ELF-1 (cell line): ENCODE data around the gene SMIM5.

Experiments used
- DNase-seq: peaks from one replicate; pipeline ENCODE4 v3.0.0-alpha.2; 2016; ENCODE audit warnings: low read depth, low spot score

The SMIM5 gene

DNA sequence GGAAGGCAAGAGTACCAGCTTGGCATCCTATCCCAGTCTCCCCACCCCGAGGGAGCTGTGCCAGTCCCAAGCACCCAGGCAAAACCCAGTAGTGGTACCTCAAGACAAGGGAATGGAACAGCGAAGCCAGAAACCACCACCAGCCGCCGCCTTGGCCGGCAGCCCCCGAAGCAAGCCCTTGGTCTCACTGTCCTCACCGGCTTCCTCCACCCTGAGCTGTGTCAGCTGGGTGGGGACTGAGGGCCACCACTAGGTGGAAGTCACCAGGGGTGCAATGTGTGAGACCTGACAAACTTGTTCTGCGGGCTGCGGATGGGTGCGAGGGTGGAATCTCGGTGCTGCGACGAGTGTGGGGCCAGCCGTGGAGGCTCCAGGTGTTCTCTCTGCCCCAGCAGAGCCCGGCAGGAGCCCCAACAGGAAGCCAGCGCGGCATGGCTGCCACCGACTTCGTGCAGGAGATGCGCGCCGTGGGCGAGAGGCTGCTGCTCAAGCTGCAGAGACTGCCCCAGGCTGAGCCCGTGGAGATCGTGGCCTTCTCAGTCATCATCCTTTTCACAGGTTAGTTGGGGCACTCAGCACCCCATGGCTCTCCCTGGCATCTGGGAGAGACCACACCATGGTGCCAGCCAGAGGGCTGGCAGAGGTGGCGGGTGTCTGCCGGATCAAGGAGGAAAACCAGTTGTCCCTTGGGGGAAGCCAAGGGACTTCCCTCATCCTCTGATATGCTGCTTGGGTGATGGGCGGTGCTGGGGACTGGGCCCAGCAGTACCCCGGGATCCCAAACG is 6.7 kb downstream of the SMIM5 start:
- DNase-seq, result peak; percentile 27

GRCh38 chr17:75640556-75641119 is 7.4 kb downstream of the SMIM5 start:
- DNase-seq, result no peak

- no peak for DNase-seq
Observed at GRCh38 chr17:75641343-75641742, 8.1 kb downstream of the SMIM5 start.

- no peak for DNase-seq
Observed at GRCh38 chr17:75642182-75642783, 9.0 kb downstream of the SMIM5 start.

DNA sequence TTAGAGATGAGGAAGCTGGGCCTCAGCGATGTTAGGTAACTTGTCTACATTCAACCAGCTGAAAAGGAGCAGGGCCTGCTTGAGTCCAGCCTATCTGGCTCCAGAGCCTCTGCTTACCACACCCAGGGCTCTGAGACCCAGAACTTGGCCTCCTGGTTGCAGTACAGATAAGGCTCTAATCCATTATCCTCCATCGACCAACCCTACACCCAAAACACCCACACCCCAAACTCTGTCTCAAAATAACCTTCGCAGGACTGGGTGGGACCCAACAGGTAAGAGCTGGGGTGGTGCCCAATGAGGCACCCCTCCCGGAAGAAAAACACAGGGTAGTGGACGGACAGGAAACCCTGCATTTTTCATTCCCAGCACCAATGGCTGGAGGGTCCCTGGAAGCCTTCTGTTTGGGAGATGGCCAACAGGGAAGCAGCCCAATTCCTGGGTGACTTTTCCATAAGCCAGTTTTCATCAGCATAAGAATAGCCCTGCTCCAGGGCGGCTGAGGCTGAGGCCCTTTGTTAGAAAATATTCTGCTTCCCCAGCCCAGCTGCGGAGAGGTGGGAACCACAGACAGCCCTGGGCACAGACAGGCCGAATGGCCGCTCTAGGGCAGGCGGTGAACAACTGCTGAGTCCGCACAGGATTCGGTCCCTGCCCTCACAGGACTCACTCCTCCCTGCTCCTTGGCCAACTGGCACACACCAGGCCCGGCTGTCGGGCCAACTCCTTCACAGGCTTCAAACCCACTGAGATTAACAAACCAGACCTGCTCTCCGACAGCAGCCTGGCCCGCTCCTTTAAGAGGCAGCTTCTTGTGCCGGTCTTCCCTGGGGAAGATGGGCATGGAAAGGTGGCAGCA is 9.8 kb downstream of the SMIM5 start:
- peak; percentile 88 for DNase-seq

DNA sequence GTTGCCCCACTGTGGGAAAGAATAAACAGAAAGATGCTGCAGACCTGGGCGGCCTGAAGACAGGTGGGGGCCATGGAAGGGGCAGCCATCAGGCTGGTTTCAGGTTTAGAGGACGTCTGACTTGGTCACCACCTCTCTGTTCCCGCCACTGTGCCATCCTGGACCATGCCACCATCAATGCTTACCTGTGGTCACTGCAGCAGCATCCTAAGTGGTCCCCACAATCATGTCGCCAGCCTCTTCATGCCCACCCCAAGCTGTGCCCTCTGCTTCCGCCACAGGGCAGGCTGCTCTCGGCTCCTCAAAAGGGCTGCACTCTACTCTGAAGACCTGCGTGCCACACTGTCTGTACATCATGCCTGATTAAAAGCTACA is 10.4 kb downstream of the SMIM5 start:
- no peak for DNase-seq

- DNase-seq, result peak; percentile 72
Observed at GRCh38 chr17:75645501-75645888, 12.3 kb downstream of the SMIM5 start.

DNA sequence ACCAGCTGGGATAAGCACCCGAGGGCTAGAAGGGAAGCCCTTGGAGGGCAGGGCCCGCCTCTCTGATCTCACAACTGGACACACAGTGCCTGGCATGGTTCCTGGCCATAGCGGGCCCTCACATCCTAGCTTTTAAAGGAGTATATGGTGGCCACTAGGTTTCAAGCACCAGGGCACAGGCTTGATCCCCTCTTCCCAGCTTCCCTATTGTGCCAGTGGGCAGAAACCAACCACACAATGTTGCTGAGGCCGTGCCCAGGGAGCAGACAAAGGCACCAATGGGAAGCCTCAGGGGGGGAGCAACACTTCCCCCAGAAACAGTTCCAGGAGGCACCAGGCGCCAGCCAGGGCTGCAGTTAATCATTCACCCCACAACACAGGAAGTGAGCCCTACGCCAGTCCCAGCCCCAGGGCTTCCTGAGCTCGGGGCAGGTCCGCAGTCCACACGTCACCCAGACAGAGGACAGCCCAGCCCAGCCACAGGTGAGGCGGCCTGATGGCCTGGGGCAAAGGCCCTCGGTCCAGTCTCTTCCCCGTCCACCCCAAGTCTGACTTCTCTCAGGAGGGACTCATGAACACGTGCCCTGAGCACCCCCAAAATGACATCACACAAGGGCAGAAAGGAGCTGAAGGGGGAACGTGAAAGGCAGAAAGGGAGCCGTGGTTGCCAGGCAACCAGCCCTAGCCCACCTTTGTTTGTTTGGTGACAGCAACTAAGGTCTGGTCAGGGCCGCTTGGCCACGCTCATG is 12.8 kb downstream of the SMIM5 start:
- peak; percentile 82 for DNase-seq

- DNase-seq, result no peak
Observed at GRCh38 chr17:75646638-75646992, 13.4 kb downstream of the SMIM5 start.

GRCh38 chr17:75647061-75647460 is 13.8 kb downstream of the SMIM5 start:
- no peak for DNase-seq

DNA sequence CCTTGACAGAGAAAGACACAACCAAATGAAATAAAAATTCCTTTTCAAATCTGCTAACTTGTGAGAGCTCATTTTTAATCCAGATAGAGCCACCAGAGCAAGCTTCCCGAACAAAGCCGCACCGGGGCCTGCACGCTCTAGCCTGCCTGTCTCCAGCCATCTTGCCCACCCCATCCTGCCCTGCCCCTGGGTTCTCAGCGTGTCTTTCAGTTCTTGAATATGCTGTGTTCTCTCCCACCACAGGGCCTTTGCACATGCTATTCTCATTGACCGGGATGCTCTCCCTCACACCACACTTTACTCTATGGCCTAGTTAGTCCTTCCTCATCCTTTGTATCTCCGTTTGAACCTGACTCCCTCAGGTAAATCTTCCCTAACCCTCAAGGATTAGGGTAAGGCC is 14.7 kb downstream of the SMIM5 start:
- no peak for DNase-seq

- DNase-seq, result no peak
Observed at GRCh38 chr17:75649687-75650086, 16.5 kb downstream of the SMIM5 start.

DNA sequence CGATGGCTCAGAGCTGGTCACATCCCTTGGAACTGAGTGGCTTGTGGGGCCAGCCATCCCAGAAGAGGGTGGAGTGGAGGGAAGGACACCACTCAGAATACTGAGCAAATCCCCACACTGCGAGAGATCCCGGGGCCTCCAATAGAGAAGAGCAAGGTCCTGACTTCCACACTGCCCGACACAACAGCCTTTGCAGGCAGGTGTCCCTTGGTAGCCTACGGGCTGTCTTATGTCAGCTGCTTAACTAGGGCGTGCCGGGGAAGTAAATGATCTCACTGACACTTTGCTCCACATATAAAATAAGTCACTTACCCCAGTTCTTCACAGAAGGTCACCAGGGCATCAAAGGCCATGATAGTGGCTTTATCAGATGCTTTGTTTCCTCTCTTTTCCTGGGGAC is 17.6 kb downstream of the SMIM5 start:
- no peak for DNase-seq

GRCh38 chr17:75652341-75652740 is 19.1 kb downstream of the SMIM5 start:
- DNase-seq, result no peak

- peak; percentile 79 for DNase-seq
Observed at GRCh38 chr17:75652934-75653549, 19.8 kb downstream of the SMIM5 start.

DNA sequence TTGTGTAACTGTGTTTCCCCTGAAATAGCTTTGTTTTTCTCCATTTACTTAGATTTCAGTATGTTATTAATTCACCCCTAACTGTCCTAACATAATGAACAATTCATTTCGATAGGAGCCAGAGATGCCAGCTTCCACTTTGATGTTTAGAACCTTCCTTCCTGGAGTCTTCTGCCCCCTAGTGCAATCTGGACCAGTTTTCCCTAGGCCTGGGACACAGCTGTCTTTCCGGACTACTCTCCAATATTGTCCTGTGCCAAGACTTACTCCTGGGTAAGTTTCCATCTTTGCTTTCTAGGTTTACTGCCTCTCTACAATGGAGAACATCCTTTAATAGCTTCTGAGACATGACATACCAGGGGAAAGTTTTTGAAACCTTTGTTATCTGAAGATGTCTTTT is 20.9 kb downstream of the SMIM5 start:
- DNase-seq, result no peak

- DNase-seq, result no peak
Observed at GRCh38 chr17:75658237-75658636, 25.0 kb downstream of the SMIM5 start.

DNA sequence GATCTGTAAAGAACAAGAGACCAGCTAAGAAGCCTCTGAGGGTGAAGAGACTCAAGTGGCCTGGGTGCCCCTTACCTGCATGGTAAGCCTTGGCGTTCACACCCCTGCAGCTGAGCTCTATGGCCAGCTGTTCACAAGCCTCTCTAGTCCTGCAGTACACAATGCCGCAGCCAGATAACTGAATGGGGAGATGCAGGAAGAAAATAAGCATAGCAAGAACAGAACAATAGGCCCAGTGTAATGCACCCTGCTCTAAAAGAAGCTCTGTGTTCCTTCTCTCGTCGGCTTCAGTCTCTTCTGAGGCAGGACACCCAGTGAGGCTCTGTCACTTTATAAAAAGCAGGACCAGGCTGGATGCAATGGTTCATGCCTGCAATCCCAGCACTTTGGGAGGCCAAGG is 28.3 kb downstream of the SMIM5 start:
- no peak for DNase-seq

DNA sequence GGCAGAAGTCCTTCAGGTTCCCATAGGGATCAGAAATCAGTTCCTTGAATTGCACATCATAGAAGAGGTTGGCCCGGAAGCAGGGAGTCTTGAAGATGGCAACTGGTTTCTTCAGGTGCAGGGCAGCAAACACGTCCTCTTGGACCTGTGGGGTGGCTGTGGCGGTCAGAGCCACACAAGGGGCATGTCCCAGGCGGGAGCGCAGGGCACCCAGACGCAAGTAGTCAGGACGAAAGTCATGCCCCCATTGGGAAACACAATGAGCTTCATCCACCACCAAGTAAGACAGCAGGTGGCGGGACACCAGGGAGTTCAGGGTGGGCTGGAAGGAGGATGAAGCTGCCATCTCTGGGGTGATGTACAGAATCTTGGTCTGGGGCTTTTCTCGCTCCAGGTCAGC is 29.3 kb downstream of the SMIM5 start:
- DNase-seq, result no peak

GRCh38 chr17:75664099-75664549 is 30.9 kb downstream of the SMIM5 start:
- no peak for DNase-seq

GRCh38 chr17:75665981-75666380 is 32.7 kb downstream of the SMIM5 start:
- DNase-seq, result no peak
